Stimulated activated CD8-positive, alpha-beta memory T cell treated with anti-CD3 and anti-CD28 coated beads, Interleukin-15, amount 100 ng/mL, for 1 hour (primary cell): Measurements from ENCODE around the gene RGS6.
A peak's percentile ranks its signal among the peaks of the same experiment; 100 is the strongest.

ENCODE experiments used
- DNase-seq: peaks from one replicate; pipeline ENCODE4 v3.0.0-alpha.2; 2020; ENCODE audit warnings: low read depth

The RGS6 gene

GRCh38 chr14:72081137-72081536 is 148.9 kb downstream of the RGS6 start:
- DNase-seq, result no peak

GRCh38 chr14:72084935-72085334 is 152.7 kb downstream of the RGS6 start:
- DNase-seq, result no peak

- DNase-seq, result no peak
Measured at GRCh38 chr14:72089625-72090024, 157.4 kb downstream of the RGS6 start.

- no peak for DNase-seq
Measured at GRCh38 chr14:72094844-72095582, 162.8 kb downstream of the RGS6 start.

GRCh38 chr14:72097173-72097783 is 165.0 kb downstream of the RGS6 start:
- DNase-seq, result no peak

GRCh38 chr14:72098210-72098609 is 166.0 kb downstream of the RGS6 start:
- DNase-seq, result no peak

- no peak for DNase-seq
Measured at GRCh38 chr14:72099566-72099965, 167.3 kb downstream of the RGS6 start.

- peak; percentile 1 for DNase-seq
Measured at GRCh38 chr14:72104011-72104613, 171.9 kb downstream of the RGS6 start.

GRCh38 chr14:72111911-72112310 is 179.7 kb downstream of the RGS6 start:
- DNase-seq, result no peak

- DNase-seq, result no peak
Measured at GRCh38 chr14:72118841-72119240, 186.6 kb downstream of the RGS6 start.

- no peak for DNase-seq
Measured at GRCh38 chr14:72120315-72120714, 188.1 kb downstream of the RGS6 start.

GRCh38 chr14:72123755-72124154 is 191.5 kb downstream of the RGS6 start:
- no peak for DNase-seq

- no peak for DNase-seq
Measured at GRCh38 chr14:72124171-72124570, 191.9 kb downstream of the RGS6 start.

- no peak for DNase-seq
Measured at GRCh38 chr14:72126091-72126490, 193.9 kb downstream of the RGS6 start.

GRCh38 chr14:72126561-72126960 is 194.3 kb downstream of the RGS6 start:
- DNase-seq, result no peak

- no peak for DNase-seq
Measured at GRCh38 chr14:72128629-72129028, 196.4 kb downstream of the RGS6 start.

GRCh38 chr14:72129291-72129690 is 197.1 kb downstream of the RGS6 start:
- DNase-seq, result no peak

GRCh38 chr14:72141084-72141483 is 208.9 kb downstream of the RGS6 start:
- DNase-seq, result no peak

GRCh38 chr14:72142328-72142727 is 210.1 kb downstream of the RGS6 start:
- DNase-seq, result no peak

GRCh38 chr14:72146241-72146640 is 214.0 kb downstream of the RGS6 start:
- no peak for DNase-seq

GRCh38 chr14:72154645-72155378 is 222.6 kb downstream of the RGS6 start:
- no peak for DNase-seq

GRCh38 chr14:72155379-72155993 is 223.3 kb downstream of the RGS6 start:
- DNase-seq, result no peak
